ENCODE data around the gene MACROD1. TPM values are rescaled to one million over a fixed set of nuclear protein-coding genes. Genes with fewer than 3 reads are reported as not detected.
A peak's percentile ranks its signal among the peaks of the same experiment; 100 is the strongest.

Gene MACROD1
- total RNA-seq, 5 donors from 2014 or later (not counting 1 experiment from before 2014, with no cell fraction given), result 6.0 to 14.8 (median 10.4) TPM

GRCh38 chr11:64064374-64065140 is 101.4 kb downstream of the MACROD1 start:
- H3K9me3 Mint-ChIP-seq, result no peaks in the 10 kb centered on the region
- no peaks in the 10 kb centered on the region for H3K9me3 ChIP-seq
- ATAC-seq (replicated peaks in 1 of 4) (no peak), DNase-seq (no peak)
- peaks cover 13 to 20% of the 10 kb centered on the region in 2 donors for H3K27me3 Mint-ChIP-seq
- 93% methylated on average over 13 of the region's 17 CpGs for WGBS (ENCODE audit: insufficient coverage)
- H3K27ac ChIP-seq (ENCODE audit: low read length), result no peak overlapping the region
- H3K36me3 ChIP-seq (ENCODE audit: control insufficient read depth in 2 of 2, extremely low read depth in 1 of 2, insufficient read depth in 1 of 2, low read length in 1 of 2), result no peaks in the 10 kb centered on the region
- H3K36me3 Mint-ChIP-seq, result no peaks in the 10 kb centered on the region
- H3K4me3 ChIP-seq (ENCODE audit: control insufficient read depth in 1 of 2, extremely low read depth in 1 of 2, low read length in 1 of 2), result no peak overlapping the region
- peaks cover 0 to 65% of the 10 kb centered on the region in 2 experiments for H3K27me3 ChIP-seq (replicated peaks in 1 of 2; ENCODE audit: control insufficient read depth in 2 of 2, extremely low read depth in 1 of 2, insufficient read depth in 2 of 2, low read length in 1 of 2)
- H3K4me3 Mint-ChIP-seq, result no peak overlapping the region
- POLR2A ChIA-PET, result no interaction called here
- H3K4me1 Mint-ChIP-seq, result peaks cover 6 to 11% (median 11%) of the 10 kb centered on the region in 3 donors
- CTCF ChIA-PET, result no interaction called here
- H3K27ac Mint-ChIP-seq, result no peak overlapping the region
- peaks cover 0 to 27% of the 10 kb centered on the region in 2 experiments for H3K4me1 ChIP-seq (ENCODE audit: control insufficient read depth in 1 of 2, extremely low read depth in 1 of 2, insufficient read depth in 2 of 2, low read length in 2 of 2)

DNA sequence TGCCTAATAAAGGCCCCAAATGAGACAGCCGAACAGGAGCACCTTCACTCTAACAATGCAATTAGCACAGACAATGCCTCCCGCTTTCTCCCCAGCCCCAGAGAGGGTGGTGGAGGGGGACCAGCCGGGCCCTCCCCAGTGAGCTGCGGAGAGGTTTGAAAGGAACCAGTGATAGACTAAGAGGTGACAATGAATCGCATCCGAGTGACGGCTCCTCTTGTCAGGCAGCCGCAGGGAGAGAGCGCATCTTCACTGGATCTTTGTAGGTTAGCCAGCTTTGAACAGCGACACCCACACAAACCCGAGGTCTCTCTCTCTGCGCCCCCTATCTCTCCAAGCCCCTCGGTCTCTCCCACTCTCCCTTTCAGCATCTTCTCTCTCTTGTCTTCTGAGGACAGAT is 102.1 kb downstream of the MACROD1 start:
- CTCF ChIA-PET, result no interaction called here
- 97% methylated on average over 6 of the region's 13 CpGs for WGBS (ENCODE audit: insufficient coverage)

GRCh38 chr11:64062185-64063039 is 103.5 kb downstream of the MACROD1 start:
- H3K9me3 ChIP-seq, result no peaks in the 10 kb centered on the region
- DNase-seq, result no peak
- H3K9me3 Mint-ChIP-seq, result no peaks in the 10 kb centered on the region
- H3K27ac ChIP-seq (ENCODE audit: low read length), result no peak overlapping the region
- H3K4me3 Mint-ChIP-seq, result peak overlapping the region; percentile 13 to 79 (median 37)
- no peaks in the 10 kb centered on the region for H3K36me3 ChIP-seq (ENCODE audit: control insufficient read depth in 2 of 2, extremely low read depth in 1 of 2, insufficient read depth in 1 of 2, low read length in 1 of 2)
- peaks cover 6 to 11% (median 11%) of the 10 kb centered on the region in 3 donors for H3K4me1 Mint-ChIP-seq
- peaks cover 0 to 74% of the 10 kb centered on the region in 2 experiments for H3K27me3 ChIP-seq (replicated peaks in 1 of 2; ENCODE audit: control insufficient read depth in 2 of 2, extremely low read depth in 1 of 2, insufficient read depth in 2 of 2, low read length in 1 of 2)
- POLR2A ChIA-PET, result no interaction called here
- H3K4me1 ChIP-seq (ENCODE audit: control insufficient read depth in 1 of 2, extremely low read depth in 1 of 2, insufficient read depth in 2 of 2, low read length in 2 of 2), result peaks cover 0 to 24% of the 10 kb centered on the region in 2 experiments
- H3K36me3 Mint-ChIP-seq, result no peaks in the 10 kb centered on the region
- H3K27ac Mint-ChIP-seq, result no peak overlapping the region
- no peak for ATAC-seq (replicated peaks in 1 of 4)
- CTCF ChIA-PET, result no interaction called here
- 86% methylated on average over 15 of the region's 16 CpGs for WGBS (ENCODE audit: insufficient coverage)
- H3K27me3 Mint-ChIP-seq, result peaks cover 13 to 22% of the 10 kb centered on the region in 2 donors
- no peak overlapping the region for H3K4me3 ChIP-seq (ENCODE audit: control insufficient read depth in 1 of 2, extremely low read depth in 1 of 2, low read length in 1 of 2)

More for the DNA sequence above, 102.1 kb downstream of the MACROD1 start:
- no peak for ATAC-seq (replicated peaks in 1 of 4)
- DNase-seq, result no peak
- no peaks in the 10 kb centered on the region for H3K36me3 ChIP-seq (ENCODE audit: control insufficient read depth in 2 of 2, extremely low read depth in 1 of 2, insufficient read depth in 1 of 2, low read length in 1 of 2)
- peaks cover 0 to 73% of the 10 kb centered on the region in 2 experiments for H3K27me3 ChIP-seq (replicated peaks in 1 of 2; ENCODE audit: control insufficient read depth in 2 of 2, extremely low read depth in 1 of 2, insufficient read depth in 2 of 2, low read length in 1 of 2)
- Mint-ChIP-seq H3K4me1 (peaks cover 6 to 11% (median 11%) of the 10 kb centered on the region in 3 donors), H3K4me3 (no peak overlapping the region), H3K27ac (no peak overlapping the region), H3K27me3 (peaks cover 13 to 22% of the 10 kb centered on the region in 2 donors), H3K36me3 (no peaks in the 10 kb centered on the region), H3K9me3 (no peaks in the 10 kb centered on the region)
- no peaks in the 10 kb centered on the region for H3K9me3 ChIP-seq
- POLR2A ChIA-PET, result no interaction called here
- no peak overlapping the region for H3K27ac ChIP-seq (ENCODE audit: low read length)
- H3K4me3 ChIP-seq (ENCODE audit: control insufficient read depth in 1 of 2, extremely low read depth in 1 of 2, low read length in 1 of 2), result no peak overlapping the region
- peaks cover 0 to 27% of the 10 kb centered on the region in 2 experiments for H3K4me1 ChIP-seq (ENCODE audit: control insufficient read depth in 1 of 2, extremely low read depth in 1 of 2, insufficient read depth in 2 of 2, low read length in 2 of 2)

- no peaks in the 10 kb centered on the region for H3K36me3 Mint-ChIP-seq
- Histone ChIP-seq H3K27me3 (replicated peaks in 1 of 2; ENCODE audit: control insufficient read depth in 2 of 2, extremely low read depth in 1 of 2, insufficient read depth in 2 of 2, low read length in 1 of 2) (peaks cover 0 to 66% of the 10 kb centered on the region in 2 experiments), H3K9me3 (no peaks in the 10 kb centered on the region), H3K36me3 (ENCODE audit: control insufficient read depth in 2 of 2, extremely low read depth in 1 of 2, insufficient read depth in 1 of 2, low read length in 1 of 2) (peaks cover 0 to 3% of the 10 kb centered on the region in 2 donors), H3K4me1 (ENCODE audit: control insufficient read depth in 1 of 2, extremely low read depth in 1 of 2, insufficient read depth in 2 of 2, low read length in 2 of 2) (peaks cover 0 to 17% of the 10 kb centered on the region in 2 experiments), H3K27ac (ENCODE audit: low read length) (no peak overlapping the region), H3K4me3 (ENCODE audit: control insufficient read depth in 1 of 2, extremely low read depth in 1 of 2, low read length in 1 of 2) (peak overlapping the region; percentile 41 to 87)
- peaks cover 6 to 11% (median 11%) of the 10 kb centered on the region in 3 donors for H3K4me1 Mint-ChIP-seq
- 4% methylated on average over 18 of the region's 42 CpGs for WGBS (ENCODE audit: insufficient coverage)
- no peak overlapping the region for H3K27ac Mint-ChIP-seq
- peak overlapping the region; percentile 73 to 80 (median 79) for H3K4me3 Mint-ChIP-seq
- POLR2A ChIA-PET, result no interaction called here
- peaks cover 13 to 21% of the 10 kb centered on the region in 2 donors for H3K27me3 Mint-ChIP-seq
- CTCF ChIA-PET, result no interaction called here
- ATAC-seq (replicated peaks in 1 of 4) (peak; percentile 61 to 92 (median 76)), DNase-seq (peak in 33 of 35 experiments; percentile 3 to 68 (median 35))
- no peaks in the 10 kb centered on the region for H3K9me3 Mint-ChIP-seq
Measured at GRCh38 chr11:64060861-64061444, 105.0 kb downstream of the MACROD1 start.

GRCh38 chr11:64060263-64060860 is 105.6 kb downstream of the MACROD1 start:
- Mint-ChIP-seq H3K9me3 (no peaks in the 10 kb centered on the region), H3K27me3 (peaks cover 13 to 21% of the 10 kb centered on the region in 2 donors), H3K4me3 (peak overlapping the region; percentile 21 to 79 (median 47)), H3K27ac (no peak overlapping the region), H3K4me1 (peaks cover 6 to 11% (median 11%) of the 10 kb centered on the region in 3 donors), H3K36me3 (no peaks in the 10 kb centered on the region)
- Histone ChIP-seq H3K36me3 (ENCODE audit: control insufficient read depth in 2 of 2, extremely low read depth in 1 of 2, insufficient read depth in 1 of 2, low read length in 1 of 2) (peaks cover 0 to 3% of the 10 kb centered on the region in 2 donors), H3K9me3 (no peaks in the 10 kb centered on the region), H3K4me1 (ENCODE audit: control insufficient read depth in 1 of 2, extremely low read depth in 1 of 2, insufficient read depth in 2 of 2, low read length in 2 of 2) (peaks cover 0 to 17% of the 10 kb centered on the region in 2 experiments), H3K27me3 (replicated peaks in 1 of 2; ENCODE audit: control insufficient read depth in 2 of 2, extremely low read depth in 1 of 2, insufficient read depth in 2 of 2, low read length in 1 of 2) (peaks cover 0 to 66% of the 10 kb centered on the region in 2 experiments), H3K27ac (ENCODE audit: low read length) (no peak overlapping the region), H3K4me3 (ENCODE audit: control insufficient read depth in 1 of 2, extremely low read depth in 1 of 2, low read length in 1 of 2) (peak overlapping the region; percentile 41 to 87)
- 21% methylated on average over 31 of the region's 35 CpGs for WGBS (ENCODE audit: insufficient coverage)
- CTCF ChIA-PET, result no interaction called here
- peak in 2 of 4 experiments; percentile 9 to 27 for ATAC-seq (replicated peaks in 1 of 4)
- POLR2A ChIA-PET, result no interaction called here
- DNase-seq, result no peak
